AG09309 (cell line): ENCODE data around the gene SLC12A2.
A peak's percentile ranks its signal among the peaks of the same experiment; 100 is the strongest.

Source experiments
- DNase-seq: peaks from one replicate; pipeline ENCODE4 v3.0.0-alpha.2; 2010; ENCODE audit warnings: low read depth
- H3K4me3 ChIP-seq: 2 replicates; pipeline ENCODE4 v1.5.1; 2011; ENCODE audit warnings: mild to moderate bottlenecking, low read depth, low read length, moderate library complexity; ENCODE audit not compliant: control insufficient read depth
- TF ChIP-seq, protein P1 (sequence below): IDR thresholded peaks from 2 replicates; pipeline ENCODE4 v1.5.1; 2011; ENCODE audit warnings: mild to moderate bottlenecking, low read depth, low read length, inconsistent platforms; ENCODE audit not compliant: insufficient read depth, control insufficient read depth; ENCODE audit errors: missing control alignments

SLC12A2 gene

DNA sequence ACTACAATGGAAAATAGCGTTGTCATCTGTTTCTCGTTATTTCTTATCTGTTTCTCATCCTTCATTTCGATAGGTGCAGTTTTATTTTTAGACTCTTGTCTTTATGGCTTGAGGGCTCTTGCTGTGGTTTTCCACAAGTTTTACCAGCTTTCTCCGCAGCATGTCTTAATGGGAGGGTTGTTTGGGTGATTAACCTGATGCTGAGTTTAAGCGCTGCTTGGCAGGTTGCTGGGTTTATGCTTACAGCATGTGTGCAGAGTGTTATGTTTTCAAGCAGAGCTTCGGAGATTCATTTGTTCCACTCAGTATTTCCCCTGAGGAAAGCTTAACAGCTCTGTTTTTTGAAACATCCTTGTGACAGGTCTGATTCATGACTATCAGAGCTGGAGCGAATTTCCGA, 154.0 kb downstream of the SLC12A2 start:
- peak; percentile 83 for DNase-seq
- TF ChIP-seq, protein P1, sequence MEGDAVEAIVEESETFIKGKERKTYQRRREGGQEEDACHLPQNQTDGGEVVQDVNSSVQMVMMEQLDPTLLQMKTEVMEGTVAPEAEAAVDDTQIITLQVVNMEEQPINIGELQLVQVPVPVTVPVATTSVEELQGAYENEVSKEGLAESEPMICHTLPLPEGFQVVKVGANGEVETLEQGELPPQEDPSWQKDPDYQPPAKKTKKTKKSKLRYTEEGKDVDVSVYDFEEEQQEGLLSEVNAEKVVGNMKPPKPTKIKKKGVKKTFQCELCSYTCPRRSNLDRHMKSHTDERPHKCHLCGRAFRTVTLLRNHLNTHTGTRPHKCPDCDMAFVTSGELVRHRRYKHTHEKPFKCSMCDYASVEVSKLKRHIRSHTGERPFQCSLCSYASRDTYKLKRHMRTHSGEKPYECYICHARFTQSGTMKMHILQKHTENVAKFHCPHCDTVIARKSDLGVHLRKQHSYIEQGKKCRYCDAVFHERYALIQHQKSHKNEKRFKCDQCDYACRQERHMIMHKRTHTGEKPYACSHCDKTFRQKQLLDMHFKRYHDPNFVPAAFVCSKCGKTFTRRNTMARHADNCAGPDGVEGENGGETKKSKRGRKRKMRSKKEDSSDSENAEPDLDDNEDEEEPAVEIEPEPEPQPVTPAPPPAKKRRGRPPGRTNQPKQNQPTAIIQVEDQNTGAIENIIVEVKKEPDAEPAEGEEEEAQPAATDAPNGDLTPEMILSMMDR, result no peak

More for the DNA sequence above, 154.0 kb downstream of the SLC12A2 start:
- H3K4me3 ChIP-seq, result no peak overlapping the region
